GM04504 (cell line): ENCODE measurements around the gene ZNF527.
A peak's percentile ranks its signal among the peaks of the same experiment; 100 is the strongest.
"Not testable (repeated sequence)": the region's sequence is repeated elsewhere in the genome, so short reads cannot be mapped to it uniquely, and the experiment has no call there.

Source experiments
- DNase-seq: peaks from one replicate; pipeline ENCODE4 v3.0.0-alpha.2; 2012; ENCODE audit warnings: low read depth

The ZNF527 gene

GRCh38 chr19:37370880-37371661, at the start of gene ZNF527:
Gene ZNF527, plus strand, starts transcription at chr19:37371099. Its CDS starts 3,100 bp downstream, at chr19:37374199.
- DNase-seq, result peak; percentile 93

DNA sequence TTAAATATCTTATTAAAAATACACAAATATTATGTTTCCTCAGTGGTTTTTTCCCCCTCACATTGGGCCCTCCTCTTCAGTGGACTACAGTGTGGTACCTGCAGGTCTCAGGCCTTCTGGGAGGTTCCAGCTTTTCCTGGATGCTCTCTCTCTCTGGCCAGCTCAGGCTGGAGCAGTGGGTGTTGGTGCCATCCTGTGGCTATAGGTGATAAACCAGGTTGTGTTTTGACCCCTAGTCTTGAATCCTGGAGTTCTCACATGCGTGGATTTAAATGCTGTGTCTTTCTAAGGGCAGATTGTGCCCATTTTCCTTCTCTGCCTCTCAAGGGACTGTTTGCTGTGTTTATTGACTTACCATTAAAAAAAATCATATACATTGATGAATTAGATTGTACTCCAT, 41.2 kb upstream of the ZNF527 start:
- DNase-seq, result no peak

GRCh38 chr19:37332839-37333238, 38.1 kb upstream of the ZNF527 start:
- DNase-seq, result no peak

- DNase-seq, result no peak
These were observed 37.4 kb upstream of the ZNF527 start for GRCh38 chr19:37333457-37333856.

GRCh38 chr19:37334179-37335071, 36.5 kb upstream of the ZNF527 start:
- DNase-seq, result peak; percentile 70

- DNase-seq, result no peak
These were observed 28.1 kb upstream of the ZNF527 start for GRCh38 chr19:37342753-37343152.

- DNase-seq, result no peak
These were observed 24.8 kb upstream of the ZNF527 start for GRCh38 chr19:37346091-37346490.

- no peak for DNase-seq
These were observed 22.8 kb upstream of the ZNF527 start for GRCh38 chr19:37348060-37348459.

GRCh38 chr19:37353968-37354367, 16.9 kb upstream of the ZNF527 start:
- no peak for DNase-seq

DNA sequence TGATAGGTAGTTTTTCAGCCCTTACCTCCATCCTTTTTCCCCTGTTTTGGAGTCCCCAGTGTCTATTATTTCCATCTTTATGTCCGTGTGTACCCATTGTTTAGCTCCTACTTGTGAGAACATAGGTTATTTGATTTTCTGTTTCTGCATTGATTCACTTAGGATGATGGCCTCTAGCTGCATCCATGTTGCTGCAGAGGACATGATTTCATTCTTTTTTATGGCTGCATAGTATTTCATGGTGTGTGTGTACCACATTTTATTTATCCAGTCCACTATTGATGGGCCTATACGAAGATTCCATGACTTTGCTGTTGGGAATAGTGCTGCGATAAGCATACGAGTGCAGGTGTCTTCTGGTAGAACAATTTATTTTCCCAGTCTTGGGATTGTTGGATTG, 15.0 kb upstream of the ZNF527 start:
- no peak for DNase-seq

GRCh38 chr19:37361994-37362393, 8.9 kb upstream of the ZNF527 start:
- DNase-seq, result peak; percentile 7

DNA sequence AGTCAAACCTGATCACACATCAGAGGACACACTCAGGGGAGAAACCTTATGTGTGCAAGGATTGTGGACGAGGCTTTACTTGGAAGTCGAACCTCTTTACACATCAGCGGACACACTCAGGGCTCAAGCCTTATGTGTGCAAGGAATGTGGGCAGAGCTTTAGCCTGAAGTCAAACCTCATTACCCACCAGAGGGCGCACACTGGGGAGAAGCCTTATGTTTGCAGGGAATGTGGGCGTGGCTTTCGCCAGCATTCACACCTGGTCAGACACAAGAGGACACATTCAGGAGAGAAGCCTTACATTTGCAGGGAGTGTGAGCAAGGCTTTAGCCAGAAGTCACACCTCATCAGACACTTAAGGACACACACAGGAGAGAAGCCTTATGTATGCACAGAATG, 8.2 kb upstream of the ZNF527 start:
- no peak for DNase-seq

DNA sequence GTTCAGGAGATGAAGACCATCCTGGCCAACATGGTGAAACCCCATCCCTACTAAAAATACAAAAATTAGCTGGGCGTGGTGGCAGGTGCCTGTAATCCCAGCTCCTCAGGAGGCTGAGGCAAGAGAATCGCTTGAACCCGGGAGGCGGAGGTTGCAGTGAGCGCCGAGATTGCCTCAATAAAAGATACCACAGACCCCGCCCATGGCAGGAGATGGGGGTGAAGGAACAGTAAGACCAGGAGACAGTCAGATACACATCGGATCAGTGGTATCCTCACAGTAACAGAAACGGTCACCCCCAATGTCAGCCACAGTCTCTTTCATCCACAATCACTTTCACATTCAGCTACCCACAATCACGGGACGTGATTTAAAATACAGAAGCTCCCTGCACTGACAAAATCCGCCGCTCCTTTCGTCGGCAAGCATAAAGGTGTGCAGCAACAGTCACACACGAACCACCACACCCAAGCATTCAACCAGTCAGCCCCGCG, 466 bp upstream of the ZNF527 start:
- not testable (repeated sequence) for DNase-seq

DNA sequence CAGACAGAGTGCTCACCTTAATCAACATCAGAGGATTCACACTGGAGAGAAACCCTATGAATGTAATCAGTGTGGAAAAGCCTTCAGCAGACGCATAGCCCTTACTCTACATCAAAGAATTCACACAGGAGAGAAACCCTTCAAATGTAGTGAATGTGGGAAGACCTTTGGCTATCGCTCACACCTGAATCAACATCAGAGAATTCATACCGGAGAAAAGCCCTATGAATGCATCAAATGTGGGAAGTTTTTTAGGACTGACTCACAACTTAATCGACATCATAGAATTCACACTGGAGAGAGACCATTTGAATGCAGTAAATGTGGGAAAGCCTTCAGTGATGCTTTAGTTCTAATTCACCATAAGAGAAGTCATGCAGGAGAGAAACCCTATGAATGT, 18.3 kb downstream of the ZNF527 start:
- no peak for DNase-seq

- DNase-seq, result not testable (repeated sequence)
These were observed 20.5 kb downstream of the ZNF527 start for GRCh38 chr19:37391399-37391798.

GRCh38 chr19:37401078-37401477, 30.2 kb downstream of the ZNF527 start:
- no peak for DNase-seq

- no peak for DNase-seq
These were observed 32.5 kb downstream of the ZNF527 start for GRCh38 chr19:37403403-37403802.

DNA sequence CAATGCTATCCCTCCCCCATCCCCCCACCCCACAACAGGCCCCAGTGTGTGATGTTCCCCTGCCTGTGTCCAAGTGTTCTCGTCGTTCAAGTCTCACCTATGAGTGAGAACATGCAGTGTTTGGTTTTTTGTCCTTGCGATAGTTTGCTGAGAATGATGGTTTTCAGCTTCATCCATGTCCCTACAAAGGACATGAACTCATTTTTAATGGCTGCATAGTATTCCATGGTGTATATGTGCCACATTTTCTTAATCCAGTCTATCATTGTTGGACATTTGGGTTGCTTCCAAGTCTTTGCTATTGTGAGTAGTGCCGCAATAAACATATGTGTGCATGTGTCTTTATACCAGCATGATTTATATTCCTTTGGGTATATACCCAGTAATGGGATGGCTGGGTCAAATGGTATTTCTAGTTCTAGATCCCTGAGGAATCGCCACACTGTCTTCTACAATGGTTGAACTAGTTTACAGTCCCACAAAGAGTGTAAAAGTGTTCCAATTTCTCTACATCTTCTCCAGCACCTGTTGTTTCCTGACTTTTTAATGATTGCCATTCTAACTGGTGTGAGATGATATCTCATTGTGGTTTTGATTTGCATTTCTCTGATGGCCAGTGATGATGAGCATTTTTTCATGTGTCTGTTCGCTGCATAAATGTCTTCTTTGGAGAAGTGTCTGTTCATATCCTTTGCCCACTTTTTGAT, 35.4 kb downstream of the ZNF527 start:
- DNase-seq, result not testable (repeated sequence)

GRCh38 chr19:37412700-37413099, 41.8 kb downstream of the ZNF527 start:
- DNase-seq, result no peak

DNA sequence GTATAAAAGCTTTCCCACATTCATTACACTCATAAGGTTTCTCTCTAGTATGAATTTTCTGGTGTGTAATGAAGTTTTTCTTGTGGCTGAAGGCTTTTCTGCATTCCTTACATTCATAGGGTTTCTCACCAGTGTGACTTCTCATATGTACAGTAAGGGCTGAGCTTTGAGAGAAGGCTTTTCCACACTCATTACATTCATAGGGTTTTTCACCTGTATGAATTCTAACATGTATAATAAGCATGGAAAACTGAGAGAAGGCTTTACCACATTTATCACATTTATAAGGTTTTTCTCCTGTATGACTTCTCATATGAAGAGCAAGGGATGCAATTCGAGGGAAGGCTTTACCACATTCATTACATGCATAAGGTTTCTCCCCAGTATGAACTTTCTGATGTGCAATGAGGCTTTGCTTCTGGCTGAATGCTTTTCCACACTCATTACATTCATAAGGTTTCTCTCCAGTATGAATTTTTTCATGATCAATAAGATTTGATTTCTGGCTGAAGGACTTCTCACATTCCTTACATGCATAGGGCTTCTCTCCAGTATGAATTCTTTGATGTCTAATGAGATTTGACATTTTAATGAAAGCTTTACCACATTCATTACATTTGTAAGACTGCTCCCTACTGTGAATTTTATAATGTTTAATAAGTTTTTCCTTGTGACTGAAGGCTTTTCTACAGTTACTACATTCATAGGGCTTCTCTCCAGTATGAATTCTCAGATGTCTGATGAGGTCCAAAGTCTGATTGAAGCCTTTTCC, 42.6 kb downstream of the ZNF527 start:
- no peak for DNase-seq
